Heart left ventricle (tissue), 16 donors: ENCODE measurements around the gene TBX1. TPM values are rescaled to one million over a fixed set of nuclear protein-coding genes. Genes with fewer than 3 reads are reported as not detected.

ENCODE experiments used
- ATAC-seq, 4 donors: fragments of 200-7000 bp; cut with Tn5 transposase; one replicate each; pipeline ENCODE4 v1.9.1; 2020 to 2022; ENCODE audit warnings: moderate library complexity in 4 of 4, mild to moderate bottlenecking in 3 of 4, moderate number of reproducible peaks in 1 of 4
- DNase-seq, 5 donors: peaks; one replicate each; pipeline ENCODE4 v3.0.0-alpha.2; 2020
- H3K27ac ChIP-seq, 12 donors: fragments of 200-600 bp; sonication (generic) in 4 of 12; one replicate each; pipeline versions ENCODE4 v1.5.0 to v1.8.0; 2016 to 2022; ENCODE audit warnings: mild to moderate bottlenecking in 2 of 12
- H3K27me3 ChIP-seq, 9 donors: fragments of 200-600 bp; sonication (generic) in 2 of 9; one replicate each; pipeline versions ENCODE4 v1.5.1 to v1.8.0; 2016 to 2022; ENCODE audit warnings: mild to moderate bottlenecking in 3 of 9
- H3K36me3 ChIP-seq, 9 donors: fragments of 200-600 bp; sonication (generic) in 2 of 9; one replicate each; pipeline versions ENCODE4 v1.5.0 to v1.8.0; 2018 to 2022; ENCODE audit warnings: mild to moderate bottlenecking in 2 of 9
- H3K4me1 ChIP-seq, 12 donors: fragments of 200-600 bp; sonication (generic) in 4 of 12; one replicate each; pipeline versions ENCODE4 v1.5.0 to v1.8.0; 2016 to 2022; ENCODE audit warnings: mild to moderate bottlenecking in 3 of 12
- H3K4me3 ChIP-seq, 12 donors: fragments of 200-600 bp; sonication (generic) in 4 of 12; one replicate each; pipeline versions ENCODE4 v1.5.0 to v1.8.0; 2017 to 2022; ENCODE audit warnings: mild to moderate bottlenecking in 9 of 12, moderate library complexity in 4 of 12
- H3K9me3 ChIP-seq, 12 donors: fragments of 200-600 bp; sonication (generic) in 4 of 12; one replicate each; pipeline versions ENCODE4 v1.5.0 to v1.8.0; 2016 to 2022; ENCODE audit warnings: mild to moderate bottlenecking in 1 of 12
- CTCF ChIP-seq, 12 donors: fragments of 200-600 bp; sonication (generic) in 4 of 12; IDR thresholded peaks; one replicate each; pipeline versions ENCODE4 v1.5.0 to v1.8.0; 2018 to 2022; ENCODE audit warnings: antibody characterized with exemption in 12 of 12, mild to moderate bottlenecking in 5 of 12
- POLR2A ChIP-seq, 2 donors: fragments of 450-650 bp; IDR thresholded peaks; one replicate each; pipeline ENCODE4 v1.6.1; 2017; ENCODE audit warnings: antibody characterized with exemption in 2 of 2, mild to moderate bottlenecking in 2 of 2, moderate library complexity in 2 of 2
- WGBS, 4 donors: extraction: QIAGEN DNeasy Blood & Tissue Kit in 2 of 4; methylation state at CpG; one replicate each; pipeline versions ENCODE4 v1.1.5 to v1.1.7; 2013 to 2018; 5-methylcytosine and 5-hydroxymethylcytosine counted together
- intact Hi-C, 10 donors: fragments of 100-400 bp; cut with DNase I; formaldehyde crosslinking; loops; one replicate each; pipeline versions ENCODE4 v1.11.1 to v1.14.2; 2022
- polyA plus RNA-seq, 2 donors: library from polyadenylated mRNA; stranded (reverse); fragments of 200-250 nt; gene quantifications; one replicate each; pipeline ENCODE4 v1.2.3, GENCODE V29; 2013
- total RNA-seq, 9 donors: library from RNA; depleted of rRNA in 2 of 9; stranded (reverse); fragments of >200 nt in 2 of 9; fragmentation: NEBNext Ultra II Directional in 3 of 9; extraction: Animal tissue kit (Norgen Biotek cat#: 25700) in 3 of 9; gene quantifications; one replicate each; pipeline versions ENCODE4 v1.1.0 to v1.2.4, GENCODE V29; 2016 to 2023
- donor health status: ischemic (EF 13 %, LVEDD 7.1; RV severe dilation, severe dysfunction).
- donor health status: healthy with polysubstance abuse.
- donor health status: DM: no; HTN: yes; CAD: no.
- donor health status: DM: no; HTN: no; CAD: no.
- donor health status: ischemic (EF 25% LVEDD 6.9; RV normal size, moderate dysfunction).
- donor health status: ischemic (EF 25% LVEDD 5.7; RV mildly dilated, moderate dysfunction).
- donor health status: healthy.
- donor health status: DM: yes; HTN: yes; CAD: no.
- donor health status: ischemic (EF 35%, LVEDD 5.7; RV mildly dilated, moderate dysfunction).
- donor health status: nonischemic (EF 11% LVEDD 7.7; RV severe dilation, severe dysfunction).
- donor health status: DM: yes; HTN: yes; CAD: no.
- donor health status: PGD.
- donor health status: ischemic (EF 29% LVEDD 5.4; RV normal size, mild dysfunction).
- donor health status: nonischemic (EF 23%, LVEDD 6.1; RV moderate dilation, normal function).

Gene TBX1
- total and polyA plus RNA-seq, 11 donors: 0.11 to 3.1 (median 0.97) TPM; not detected in 1

GRCh38 chr22:19749876-19750275 lies 10.7 kb upstream of the TBX1 start:
- H3K36me3 ChIP-seq: no peaks in the 10 kb centered on the region
- WGBS, 4 donors: 84 to 90% (median 88%) methylated on average over 1 to 12 of the region's 12 CpGs
- intact Hi-C loops: loop anchor here in 1 of 10 donors (5.0 kb wide), 1 partner anchor 102 kb away; the partner anchor contains the start of genes GNB1L and RTL10
- TF ChIP-seq CTCF (IDR thresholded peaks at IDR 0.05): no peak
- TF ChIP-seq POLR2A (IDR thresholded peaks at IDR 0.05): no peak
- ATAC-seq (no peak), DNase-seq (no peak)
- no peak overlapping the region for H3K27ac ChIP-seq
- peaks cover 0 to 17% (median 10%) of the 10 kb centered on the region in 12 donors for H3K4me1 ChIP-seq
- no peak overlapping the region for H3K4me3 ChIP-seq
- H3K27me3 ChIP-seq: peaks cover 6 to 35% (median 19%) of the 10 kb centered on the region in 9 donors
- H3K9me3 ChIP-seq: no peaks in the 10 kb centered on the region

GRCh38 chr22:19750507-19751490 lies 9.8 kb upstream of the TBX1 start:
- peaks cover 0 to 17% (median 4%) of the 10 kb centered on the region in 12 donors for H3K4me1 ChIP-seq
- DNase-seq (no peak), ATAC-seq (no peak)
- intact Hi-C loops: no loop called here
- 72 to 78% (median 77%) methylated on average over 23 to 27 of the region's 27 CpGs for WGBS, 4 donors
- no peak for TF ChIP-seq CTCF (IDR thresholded peaks at IDR 0.05)
- TF ChIP-seq POLR2A (IDR thresholded peaks at IDR 0.05): no peak
- H3K27me3 ChIP-seq: peaks cover 15 to 44% (median 28%) of the 10 kb centered on the region in 9 donors
- no peaks in the 10 kb centered on the region for H3K36me3 ChIP-seq
- H3K27ac ChIP-seq: no peak overlapping the region
- no peaks in the 10 kb centered on the region for H3K9me3 ChIP-seq
- H3K4me3 ChIP-seq: no peak overlapping the region

GRCh38 chr22:19751497-19752245 lies 8.9 kb upstream of the TBX1 start:
- TF ChIP-seq CTCF (IDR thresholded peaks at IDR 0.05) (no peak), POLR2A (IDR thresholded peaks at IDR 0.05) (no peak)
- no peak overlapping the region for H3K27ac ChIP-seq
- H3K4me3 ChIP-seq: no peak overlapping the region
- DNase-seq (no peak), ATAC-seq (no peak)
- H3K36me3 ChIP-seq: no peaks in the 10 kb centered on the region
- 89 to 94% (median 91%) methylated on average over 12 to 14 of the region's 14 CpGs for WGBS, 4 donors
- no peaks in the 10 kb centered on the region for H3K9me3 ChIP-seq
- intact Hi-C loops: no loop called here
- peaks cover 24 to 53% (median 37%) of the 10 kb centered on the region in 9 donors for H3K27me3 ChIP-seq
- peaks cover 0 to 20% (median 5%) of the 10 kb centered on the region in 12 donors for H3K4me1 ChIP-seq
